ENCODE measurements around the gene MRTFB.
"Not testable (repeated sequence)": the region's sequence is repeated elsewhere in the genome, so short reads cannot be mapped to it uniquely, and the experiment has no call there.

The MRTFB gene

DNA sequence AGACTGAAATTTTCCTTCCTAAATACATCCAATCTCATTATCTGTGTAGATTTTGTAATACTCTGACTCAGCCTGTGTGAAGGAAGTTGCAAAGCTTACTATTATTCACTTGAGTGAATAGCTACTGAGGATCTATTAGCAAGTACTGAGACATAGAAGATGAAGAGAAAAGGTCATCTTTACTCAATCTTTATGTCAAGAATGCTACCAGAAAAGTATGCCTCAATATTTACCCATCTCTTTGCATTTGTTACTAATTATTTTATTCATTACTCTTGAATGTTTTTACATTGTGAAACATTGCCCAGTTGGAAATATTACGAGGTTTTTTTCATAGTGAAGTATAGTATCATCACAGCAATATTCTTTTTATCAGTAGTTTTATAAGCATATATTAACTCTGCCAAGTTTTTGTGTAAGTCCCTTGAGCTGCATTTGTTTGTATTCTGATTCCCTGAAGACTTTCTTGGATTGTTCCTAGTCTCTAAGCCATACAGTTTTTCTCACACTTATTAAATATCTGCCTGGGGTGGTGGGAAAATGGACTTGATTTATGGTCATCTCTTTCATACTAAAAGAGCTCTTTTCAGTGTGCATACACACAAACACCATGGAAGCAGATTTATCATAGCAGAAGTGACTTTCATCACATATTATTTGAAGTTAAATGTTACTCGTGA lies 110.4 kb downstream of the MRTFB start:
- no peaks in the 10 kb centered on the region for H4K20me1 ChIP-seq (ENCODE audit: insufficient read depth, low read length)
- H3K4me1 ChIP-seq (ENCODE audit: insufficient read depth, low read length), result no peaks in the 10 kb centered on the region
- H3K9me3 ChIP-seq (ENCODE audit: insufficient read depth, low read length, severe bottlenecking), result no peaks in the 10 kb centered on the region
- no peak overlapping the region for H3K4me3 ChIP-seq (ENCODE audit: low read depth in 1 of 2, low read length in 2 of 2)
- TF ChIP-seq, protein P1, sequence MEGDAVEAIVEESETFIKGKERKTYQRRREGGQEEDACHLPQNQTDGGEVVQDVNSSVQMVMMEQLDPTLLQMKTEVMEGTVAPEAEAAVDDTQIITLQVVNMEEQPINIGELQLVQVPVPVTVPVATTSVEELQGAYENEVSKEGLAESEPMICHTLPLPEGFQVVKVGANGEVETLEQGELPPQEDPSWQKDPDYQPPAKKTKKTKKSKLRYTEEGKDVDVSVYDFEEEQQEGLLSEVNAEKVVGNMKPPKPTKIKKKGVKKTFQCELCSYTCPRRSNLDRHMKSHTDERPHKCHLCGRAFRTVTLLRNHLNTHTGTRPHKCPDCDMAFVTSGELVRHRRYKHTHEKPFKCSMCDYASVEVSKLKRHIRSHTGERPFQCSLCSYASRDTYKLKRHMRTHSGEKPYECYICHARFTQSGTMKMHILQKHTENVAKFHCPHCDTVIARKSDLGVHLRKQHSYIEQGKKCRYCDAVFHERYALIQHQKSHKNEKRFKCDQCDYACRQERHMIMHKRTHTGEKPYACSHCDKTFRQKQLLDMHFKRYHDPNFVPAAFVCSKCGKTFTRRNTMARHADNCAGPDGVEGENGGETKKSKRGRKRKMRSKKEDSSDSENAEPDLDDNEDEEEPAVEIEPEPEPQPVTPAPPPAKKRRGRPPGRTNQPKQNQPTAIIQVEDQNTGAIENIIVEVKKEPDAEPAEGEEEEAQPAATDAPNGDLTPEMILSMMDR (IDR thresholded peaks at IDR 0.05; ENCODE audit: borderline replicate concordance, extremely low read depth, low read length, poor library complexity, severe bottlenecking), result no peak
- no peak for TF ChIP-seq EZH2 (IDR thresholded peaks at IDR 0.05; ENCODE audit: borderline replicate concordance, low read depth, low read length, severe bottlenecking)
- no peaks in the 10 kb centered on the region for H3K36me3 ChIP-seq (ENCODE audit: insufficient read depth, low read length)
- ATAC-seq (ENCODE audit: insufficient read depth, low read depth) (no peak), DNase-seq (no peak)
- H3K4me2 ChIP-seq (ENCODE audit: insufficient read depth, low read length), result no peak overlapping the region
- H2AFZ ChIP-seq (ENCODE audit: low read depth, low read length), result no peak overlapping the region
- H3K79me2 ChIP-seq (ENCODE audit: insufficient read depth, low read length), result no peaks in the 10 kb centered on the region
- H3K9ac ChIP-seq (ENCODE audit: low read depth, low read length), result no peak overlapping the region
- H3K27me3 ChIP-seq (ENCODE audit: insufficient read depth, low read length, poor library complexity), result no peaks in the 10 kb centered on the region
- no peak overlapping the region for H3K27ac ChIP-seq (ENCODE audit: low read length)

DNA sequence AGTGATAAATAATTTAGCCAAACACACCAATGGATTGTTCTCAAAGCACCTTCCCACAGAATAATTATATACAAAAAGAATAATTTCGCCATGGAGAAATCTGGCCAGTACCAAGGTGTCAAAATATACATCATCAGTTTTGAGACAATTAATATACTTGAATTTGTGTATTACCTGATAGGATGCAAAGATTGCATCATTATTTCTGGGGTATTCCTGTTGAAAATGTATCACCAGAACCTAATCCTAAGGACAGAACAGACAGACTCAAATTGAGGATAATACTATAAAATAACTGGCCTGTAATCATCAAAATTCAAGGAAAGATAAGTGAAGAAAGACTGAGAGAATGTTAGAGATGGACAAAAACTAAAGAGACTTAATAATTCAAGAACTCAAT lies 111.9 kb downstream of the MRTFB start:
- Histone ChIP-seq H3K27ac (ENCODE audit: low read length) (no peak overlapping the region), H3K9me3 (ENCODE audit: insufficient read depth, low read length, severe bottlenecking) (no peaks in the 10 kb centered on the region), H3K4me2 (ENCODE audit: insufficient read depth, low read length) (no peak overlapping the region), H3K4me1 (ENCODE audit: insufficient read depth, low read length) (no peaks in the 10 kb centered on the region), H3K4me3 (ENCODE audit: low read depth in 1 of 2, low read length in 2 of 2) (no peak overlapping the region), H3K27me3 (ENCODE audit: insufficient read depth, low read length, poor library complexity) (no peaks in the 10 kb centered on the region), H4K20me1 (ENCODE audit: insufficient read depth, low read length) (no peaks in the 10 kb centered on the region), H3K9ac (ENCODE audit: low read depth, low read length) (no peak overlapping the region), H3K79me2 (ENCODE audit: insufficient read depth, low read length) (no peaks in the 10 kb centered on the region), H2AFZ (ENCODE audit: low read depth, low read length) (no peak overlapping the region), H3K36me3 (ENCODE audit: insufficient read depth, low read length) (no peaks in the 10 kb centered on the region)
- no peak for DNase-seq
- no peak for ATAC-seq (ENCODE audit: insufficient read depth, low read depth)
- TF ChIP-seq EZH2 (IDR thresholded peaks at IDR 0.05; ENCODE audit: borderline replicate concordance, low read depth, low read length, severe bottlenecking), result no peak
- TF ChIP-seq, protein P1 (IDR thresholded peaks at IDR 0.05; ENCODE audit: borderline replicate concordance, extremely low read depth, low read length, poor library complexity, severe bottlenecking), result no peak

DNA sequence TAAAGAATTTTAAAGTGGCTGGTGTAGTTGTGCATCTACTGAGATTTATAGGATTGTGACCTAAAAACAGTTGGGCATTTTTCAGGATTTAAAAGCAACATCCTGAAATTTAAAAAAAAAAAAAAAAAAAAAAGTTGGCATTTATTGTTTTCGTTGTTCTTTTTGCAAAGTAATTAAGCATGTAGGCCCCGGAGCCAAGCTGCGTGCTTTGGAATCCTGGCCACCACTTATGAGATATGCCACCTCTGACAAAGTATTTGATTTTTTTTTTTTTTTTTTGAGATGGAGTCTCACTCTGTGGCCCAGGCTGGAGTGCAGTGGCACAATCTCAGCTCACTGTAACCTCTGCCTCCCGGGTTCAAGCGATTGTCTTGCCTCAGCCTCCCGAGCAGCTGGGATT lies 112.8 kb downstream of the MRTFB start:
- not testable (repeated sequence) for DNase-seq; H4K20me1 ChIP-seq (ENCODE audit: insufficient read depth, low read length); ATAC-seq (ENCODE audit: insufficient read depth, low read depth); H3K4me3 ChIP-seq (ENCODE audit: low read depth in 1 of 2, low read length in 2 of 2); H3K27me3 ChIP-seq (ENCODE audit: insufficient read depth, low read length, poor library complexity); H3K9ac ChIP-seq (ENCODE audit: low read depth, low read length); H3K79me2 ChIP-seq (ENCODE audit: insufficient read depth, low read length); H3K4me1 ChIP-seq (ENCODE audit: insufficient read depth, low read length); H3K9me3 ChIP-seq (ENCODE audit: insufficient read depth, low read length, severe bottlenecking); H2AFZ ChIP-seq (ENCODE audit: low read depth, low read length); H3K36me3 ChIP-seq (ENCODE audit: insufficient read depth, low read length); H3K27ac ChIP-seq (ENCODE audit: low read length); H3K4me2 ChIP-seq (ENCODE audit: insufficient read depth, low read length)

DNA sequence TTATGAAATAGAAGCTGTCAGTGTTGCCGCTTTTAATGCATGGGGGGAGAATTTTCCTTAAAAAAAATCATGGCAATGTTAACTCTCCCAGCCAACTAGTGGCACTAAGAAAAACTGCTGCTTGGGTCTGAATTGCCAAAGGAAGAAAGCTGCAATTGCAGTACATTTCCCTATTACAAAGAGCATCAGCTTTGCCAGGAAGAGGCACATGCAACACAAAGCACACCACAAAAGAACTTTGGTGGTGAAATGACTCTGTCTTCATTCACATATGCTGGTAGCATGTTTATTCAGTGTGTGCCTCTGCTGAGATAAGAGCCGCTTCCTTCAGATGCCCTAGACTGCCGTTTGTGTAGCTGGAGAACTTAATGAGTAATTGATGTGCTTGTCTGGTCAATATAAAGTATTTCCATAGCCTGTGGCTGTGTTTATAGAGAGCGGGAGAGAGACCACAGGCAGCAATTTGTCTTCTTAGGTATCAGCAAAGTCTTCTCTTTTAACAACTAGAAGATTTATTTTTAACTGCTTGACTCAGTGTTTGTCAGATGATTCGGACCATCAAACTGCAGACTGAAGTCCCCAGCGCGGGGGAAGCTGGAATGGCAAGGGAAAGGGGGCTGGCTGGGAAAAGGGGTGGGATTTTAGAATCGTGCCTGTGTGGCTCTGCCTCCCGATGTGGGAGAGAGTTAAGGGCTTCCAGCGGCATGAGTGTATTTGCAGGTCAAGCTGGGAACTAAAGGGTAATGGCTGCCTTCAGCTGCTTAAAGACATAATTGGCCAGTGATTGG lies 115.1 kb downstream of the MRTFB start:
- Histone ChIP-seq H3K79me2 (ENCODE audit: insufficient read depth, low read length) (no peaks in the 10 kb centered on the region), H3K36me3 (ENCODE audit: insufficient read depth, low read length) (no peaks in the 10 kb centered on the region), H3K9me3 (ENCODE audit: insufficient read depth, low read length, severe bottlenecking) (no peaks in the 10 kb centered on the region), H3K27me3 (ENCODE audit: insufficient read depth, low read length, poor library complexity) (no peaks in the 10 kb centered on the region), H3K4me3 (ENCODE audit: low read depth in 1 of 2, low read length in 2 of 2) (no peak overlapping the region), H2AFZ (ENCODE audit: low read depth, low read length) (no peak overlapping the region), H3K27ac (ENCODE audit: low read length) (no peak overlapping the region), H3K4me1 (ENCODE audit: insufficient read depth, low read length) (no peaks in the 10 kb centered on the region; the same call in 1 of the 2 replicates), H3K9ac (ENCODE audit: low read depth, low read length) (no peak overlapping the region), H3K4me2 (ENCODE audit: insufficient read depth, low read length) (no peak overlapping the region), H4K20me1 (ENCODE audit: insufficient read depth, low read length) (0 out of 2 replicates have a peak, but pooled peaks cover 2% of the 10 kb centered on the region)
- no peak for DNase-seq
- TF ChIP-seq, protein P1 (IDR thresholded peaks at IDR 0.05; ENCODE audit: borderline replicate concordance, extremely low read depth, low read length, poor library complexity, severe bottlenecking), result peak; percentile 37
- no peak for TF ChIP-seq EZH2 (IDR thresholded peaks at IDR 0.05; ENCODE audit: borderline replicate concordance, low read depth, low read length, severe bottlenecking)
- no peak for ATAC-seq (ENCODE audit: insufficient read depth, low read depth)
